HuH-7 (cell line): ENCODE measurements around the gene EML5.

Source experiments
- DNase-seq: peaks from one replicate; pipeline ENCODE4 v3.0.0; 2011; ENCODE audit warnings: low spot score

Gene EML5

DNA sequence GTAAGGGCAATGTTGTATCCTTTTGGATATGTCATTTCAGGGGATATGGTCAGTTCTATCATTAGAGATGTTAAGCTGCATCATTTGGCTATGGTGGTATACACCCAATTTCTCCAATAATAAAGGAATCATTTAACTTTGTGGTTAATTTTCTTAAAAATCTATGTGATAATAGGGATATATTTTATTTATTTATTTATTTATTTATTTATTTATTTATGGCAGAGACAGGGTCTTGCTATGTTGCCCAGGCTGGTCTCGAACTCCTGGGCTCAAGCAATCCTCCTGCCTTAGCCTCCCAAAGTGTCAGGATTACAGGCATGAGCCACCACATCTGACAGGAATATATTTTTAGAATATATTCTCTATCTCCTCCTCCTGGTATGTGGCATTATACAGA lies 85.7 kb downstream of the EML5 start:
- no peak for DNase-seq

DNA sequence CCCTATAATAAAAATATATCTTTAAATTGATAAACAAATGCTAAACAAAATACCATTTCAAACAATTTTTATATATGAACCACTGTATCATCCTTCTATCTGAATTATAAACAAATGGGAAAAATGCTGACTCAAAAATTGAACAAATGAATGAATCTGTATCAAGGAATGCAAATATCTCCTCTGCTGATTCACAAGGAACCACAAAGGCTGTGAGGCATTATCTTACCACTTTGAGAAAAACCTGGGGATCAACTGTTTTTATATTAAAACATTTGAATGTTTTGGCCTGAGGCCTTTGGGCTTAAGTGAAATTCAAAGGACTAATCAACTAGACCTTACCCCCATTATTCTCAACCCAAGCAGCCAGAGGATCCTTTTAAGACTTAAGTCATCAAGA lies 86.3 kb downstream of the EML5 start:
- no peak for DNase-seq

DNA sequence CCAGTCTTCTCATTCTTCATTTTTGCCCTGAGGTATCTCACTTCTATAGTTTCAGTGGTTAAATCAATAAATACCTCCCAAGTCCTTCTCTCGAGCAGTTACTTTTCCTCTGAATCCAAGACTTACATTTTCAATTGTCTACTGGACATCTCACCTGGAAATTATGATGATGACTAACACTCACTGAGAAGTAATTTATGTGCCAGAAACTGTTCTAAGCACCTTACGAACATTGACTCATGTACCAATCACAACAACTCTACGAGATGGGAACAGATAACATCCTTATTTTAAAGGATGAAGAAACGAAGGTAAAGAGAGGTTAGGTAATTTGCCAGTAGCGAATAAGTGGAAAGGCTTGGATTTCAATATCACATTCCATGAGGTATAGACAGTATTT lies 94.1 kb downstream of the EML5 start:
- no peak for DNase-seq

DNA sequence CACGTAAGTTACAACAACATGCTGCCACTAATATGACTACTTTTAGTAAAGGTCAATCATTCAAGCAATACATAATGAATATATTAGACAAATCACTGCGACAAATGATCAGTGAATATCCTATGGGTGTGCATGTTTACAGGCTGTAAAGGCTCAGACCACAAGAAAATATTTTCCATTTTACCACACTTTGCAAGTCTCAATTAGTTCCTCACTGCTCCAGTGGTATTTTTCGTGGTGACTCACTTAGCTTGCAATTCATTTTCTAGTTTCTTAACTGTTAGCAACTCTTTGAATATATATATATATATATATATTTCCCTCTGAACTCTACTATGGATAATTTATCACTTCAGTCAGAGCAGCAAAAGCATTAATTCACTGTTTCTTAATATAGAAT lies 96.9 kb downstream of the EML5 start:
- no peak for DNase-seq

DNA sequence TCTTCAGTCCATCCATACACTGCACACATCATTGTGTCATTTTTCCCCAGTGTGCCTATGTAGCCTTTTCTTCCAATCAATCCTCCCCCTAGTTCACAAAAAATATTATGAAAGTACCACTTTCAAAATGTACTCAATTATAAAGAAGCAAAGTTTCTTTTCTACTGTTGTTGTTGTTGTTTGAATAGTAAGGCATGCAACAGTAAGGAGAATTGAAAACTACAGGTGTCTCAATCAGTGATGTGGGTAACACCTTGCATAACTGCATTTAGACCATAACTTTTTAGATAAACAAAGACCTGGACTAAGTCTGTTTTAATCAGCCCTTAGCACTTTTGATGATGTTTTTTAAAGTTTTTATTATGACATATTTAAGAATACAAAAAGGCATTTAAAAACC lies 104.4 kb downstream of the EML5 start:
- no peak for DNase-seq

DNA sequence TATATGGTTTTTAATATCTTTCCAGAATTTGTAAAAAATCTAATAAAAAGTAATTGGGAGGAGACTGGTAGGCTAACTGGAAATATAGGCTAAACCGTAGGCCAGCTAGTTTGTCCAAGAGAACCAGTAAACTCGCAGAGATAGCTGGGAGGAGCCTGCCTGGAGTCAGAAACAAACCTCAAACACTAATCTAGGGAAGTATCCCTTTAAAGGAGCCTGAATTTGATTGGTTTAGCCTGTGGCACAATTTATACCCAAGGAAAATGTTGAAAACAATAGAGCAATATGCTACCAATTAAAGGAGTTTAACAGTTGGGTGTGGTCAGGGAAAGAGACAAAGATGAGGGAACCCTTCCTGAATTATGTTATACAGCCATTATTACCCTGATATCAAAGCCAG lies 109.6 kb downstream of the EML5 start:
- no peak for DNase-seq

DNA sequence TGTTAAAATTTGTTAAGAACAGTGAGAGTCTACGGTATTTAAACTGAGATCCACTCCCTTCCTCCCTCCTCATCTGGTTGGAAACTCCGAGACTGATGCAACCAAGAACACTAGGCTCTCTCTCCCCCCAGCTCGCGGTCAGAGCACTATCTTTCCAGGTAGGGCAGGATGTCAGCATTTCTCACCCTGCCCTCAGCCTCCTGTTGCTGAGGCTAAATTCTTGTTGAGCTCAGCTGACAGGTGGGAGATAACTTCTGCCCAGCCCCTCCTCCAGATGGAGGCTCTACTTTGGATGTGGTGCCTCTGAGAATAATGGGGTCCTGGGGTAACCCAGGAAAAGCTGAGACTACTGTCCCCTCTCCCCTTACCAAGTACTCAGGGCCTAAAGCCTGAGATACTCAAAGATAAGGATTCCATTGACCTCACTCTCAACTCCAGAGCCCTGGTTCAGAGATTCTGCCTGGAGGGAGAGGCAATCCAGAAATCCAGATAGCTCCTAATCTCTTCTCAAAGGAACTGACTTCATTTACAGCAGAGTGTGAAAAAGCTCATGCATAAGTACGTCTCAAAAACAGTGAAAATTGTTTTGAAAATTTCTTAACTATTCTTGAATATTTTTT lies 110.1 kb downstream of the EML5 start:
- DNase-seq: no peak

DNA sequence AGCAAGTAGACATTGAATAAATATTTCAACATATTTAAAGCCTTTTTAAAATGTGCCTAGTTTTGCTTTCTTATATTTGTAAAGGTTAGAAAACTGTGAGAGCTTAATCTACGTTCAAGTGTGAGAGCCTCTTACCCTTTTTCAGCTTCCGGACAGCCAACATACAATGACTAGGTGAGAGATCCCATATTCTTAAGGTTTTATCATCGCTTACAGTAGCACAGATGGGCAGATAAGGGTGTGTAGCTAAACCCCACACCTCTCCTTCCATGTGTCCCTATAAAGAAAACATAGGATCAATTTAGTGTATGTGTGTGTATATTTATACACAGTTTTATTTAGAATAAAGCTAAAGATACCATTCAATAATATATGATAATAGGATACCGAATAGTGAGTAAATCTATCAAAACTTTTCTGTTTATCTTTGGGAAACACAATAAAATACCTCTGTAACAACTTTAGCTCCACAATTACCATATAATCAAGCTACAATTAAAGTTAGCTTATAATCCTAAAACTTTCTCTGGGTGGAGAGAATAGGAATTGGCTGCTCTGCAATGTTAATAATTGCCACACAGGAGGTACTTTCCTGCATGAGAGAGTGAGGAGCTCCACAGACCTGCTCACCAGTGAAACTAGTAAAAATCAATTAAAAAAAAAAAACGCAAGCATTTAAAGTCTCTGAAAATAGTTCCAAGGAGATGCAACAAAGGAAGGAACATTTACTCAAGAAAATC lies 110.8 kb downstream of the EML5 start:
- no peak for DNase-seq

DNA sequence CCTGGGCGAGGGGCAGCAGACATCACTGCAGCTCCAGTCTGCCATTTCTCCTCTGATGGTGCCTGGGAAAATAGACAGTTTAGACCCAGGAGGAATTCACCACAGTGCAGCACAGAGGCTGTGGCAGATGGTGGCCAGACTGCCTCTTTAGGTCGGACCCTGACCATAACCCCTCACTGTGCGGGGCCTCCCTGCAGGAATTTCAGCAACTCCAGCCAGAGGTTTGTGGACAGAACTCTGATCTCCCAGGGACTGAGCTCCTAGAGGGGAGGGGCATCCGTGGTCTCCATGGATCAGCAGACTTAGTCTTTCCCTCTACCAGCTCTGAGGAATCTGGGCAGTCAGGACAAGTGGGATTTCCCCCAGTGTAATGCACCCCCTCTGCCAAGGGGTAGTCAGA lies 123.4 kb downstream of the EML5 start:
- no peak for DNase-seq

DNA sequence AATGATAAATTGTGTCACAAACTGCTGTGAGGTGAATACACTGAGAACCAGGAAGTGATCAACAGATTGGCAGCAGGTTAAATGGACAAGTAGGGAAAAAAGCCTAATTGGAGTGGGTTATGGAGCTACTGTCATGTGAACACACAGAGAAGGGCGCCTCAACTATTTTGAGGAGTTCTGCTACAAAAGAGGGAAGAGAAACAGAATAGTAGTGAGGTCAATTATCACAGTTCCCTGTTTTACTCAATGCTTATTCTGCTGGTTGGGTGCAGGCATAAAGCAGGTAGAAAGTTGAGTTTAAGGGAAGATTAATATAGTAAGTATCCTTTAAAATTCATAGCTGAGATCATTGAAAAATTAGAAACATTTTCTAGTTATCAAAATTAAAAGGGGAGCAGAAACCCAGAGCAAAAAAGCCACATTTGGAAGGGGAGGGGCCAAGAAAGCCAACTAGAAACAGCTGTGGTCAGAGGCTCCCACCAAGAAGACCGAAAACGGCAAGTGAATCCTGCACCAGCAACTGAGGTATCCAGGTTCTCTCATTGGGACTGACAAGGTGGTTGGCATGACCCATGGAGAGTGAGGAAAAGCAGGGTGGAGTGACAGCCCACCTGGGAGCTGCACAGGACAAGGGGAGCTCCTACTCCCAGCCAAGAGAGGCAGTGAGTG lies 124.2 kb downstream of the EML5 start:
- DNase-seq: no peak

DNA sequence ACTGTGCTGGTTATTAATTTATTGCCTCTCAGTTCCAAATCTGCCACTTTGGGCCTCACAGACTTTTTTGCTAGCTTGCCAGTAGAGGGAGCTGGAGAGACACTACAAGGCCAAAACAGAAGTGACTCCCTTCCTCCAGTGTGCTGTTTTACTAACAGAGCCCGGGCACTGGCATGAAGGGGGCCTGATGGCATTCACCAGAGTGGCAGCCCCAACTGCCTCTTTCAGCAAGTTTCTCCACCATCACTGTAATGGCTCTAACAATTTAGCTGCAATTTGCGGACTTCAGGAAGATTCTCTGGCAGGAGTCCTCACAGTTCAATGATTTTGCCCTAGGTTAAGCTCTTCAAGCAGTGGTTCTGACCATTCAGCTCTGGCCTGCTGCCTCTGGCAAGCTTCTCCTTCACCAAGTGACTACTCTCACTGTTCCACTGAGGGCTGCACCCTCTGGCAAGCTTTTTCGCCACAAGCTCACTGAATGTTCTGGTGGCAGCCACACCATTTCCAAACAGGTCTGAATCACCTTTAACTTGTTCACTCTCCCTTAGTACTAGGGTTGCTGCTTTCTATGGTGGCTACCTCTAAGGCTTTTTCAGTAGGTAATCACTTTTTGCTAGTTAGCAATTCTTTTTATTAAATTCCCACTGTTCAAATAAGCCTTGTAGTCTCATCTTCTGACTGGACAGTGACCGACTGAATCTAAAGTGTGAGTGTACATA lies 125.0 kb downstream of the EML5 start:
- peak; percentile 43 for DNase-seq

DNA sequence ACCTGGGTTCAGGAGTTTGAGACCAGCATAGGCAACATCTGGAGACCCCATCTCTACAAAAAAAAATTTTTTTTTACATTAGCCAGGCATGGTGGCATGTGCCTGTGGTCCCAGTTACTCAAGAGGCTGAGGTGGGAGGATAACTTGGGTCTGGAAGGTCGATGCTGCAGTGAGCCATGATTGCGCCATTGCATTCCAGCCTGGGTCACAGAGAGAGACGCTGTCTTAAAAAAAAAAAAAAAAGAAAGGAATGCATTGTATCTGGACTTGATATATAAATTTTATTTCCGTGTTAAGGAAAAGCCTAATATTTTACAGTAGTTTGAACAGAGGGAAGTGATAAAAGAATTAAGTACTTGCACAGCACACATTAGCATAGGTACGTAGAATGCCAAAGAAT lies 132.7 kb downstream of the EML5 start:
- DNase-seq: no peak

DNA sequence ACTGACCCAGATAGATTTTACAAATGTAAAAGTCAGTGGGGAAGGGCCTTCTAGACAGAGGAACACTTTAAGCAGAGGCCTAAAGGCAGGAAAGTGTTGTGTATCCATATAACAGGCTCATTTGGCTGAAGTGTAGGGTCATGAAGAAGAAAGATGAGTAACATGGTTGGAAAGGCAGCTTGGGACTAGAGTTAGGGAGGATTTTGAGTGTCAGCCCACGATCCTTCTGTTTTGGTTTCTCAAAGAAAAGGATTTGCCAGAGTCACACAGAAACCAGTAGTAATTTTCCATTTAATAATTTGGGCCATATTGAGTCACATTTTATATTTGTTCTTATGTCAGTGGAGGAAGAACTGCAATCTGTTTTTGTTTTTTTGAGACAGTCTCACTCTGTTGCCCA lies 153.5 kb downstream of the EML5 start:
- DNase-seq: no peak

DNA sequence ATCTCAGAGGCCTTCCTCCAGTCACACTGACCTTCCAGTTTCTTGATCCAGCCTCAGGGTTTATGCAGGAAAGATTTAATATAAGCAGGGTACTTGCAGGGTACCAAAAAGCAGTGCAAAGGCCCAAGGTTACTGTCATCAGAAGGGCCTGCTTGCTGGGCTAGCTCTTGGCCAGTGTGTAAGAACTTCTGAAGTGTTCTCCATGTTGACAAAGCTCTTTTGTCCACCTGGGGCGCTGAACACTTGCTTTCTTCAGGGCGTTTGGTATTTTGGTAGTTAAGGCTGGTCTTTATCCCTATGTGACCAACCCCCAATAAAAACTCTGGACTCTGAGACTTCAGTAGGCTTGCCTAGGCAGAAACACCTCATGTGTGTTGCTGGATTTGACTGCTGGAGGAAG lies 160.2 kb downstream of the EML5 start:
- DNase-seq: no peak

DNA sequence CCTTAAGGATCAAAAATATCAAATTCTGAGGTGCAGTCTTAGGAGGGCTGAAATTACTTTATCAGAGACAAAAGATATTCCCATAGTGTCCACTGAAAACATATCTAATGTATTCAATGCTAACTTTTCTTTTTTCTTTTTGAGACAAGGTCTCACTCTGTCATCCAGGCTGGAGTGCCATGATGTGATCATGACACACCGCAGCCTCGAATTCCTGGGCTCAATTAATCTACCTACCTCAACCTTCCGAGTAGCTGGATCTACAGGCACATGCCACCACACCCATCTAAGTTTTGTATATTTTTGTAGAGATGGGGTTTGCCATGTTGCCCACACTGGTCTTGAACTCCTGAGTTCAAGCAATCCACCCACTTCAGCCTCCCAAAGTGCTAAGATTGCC lies 161.7 kb downstream of the EML5 start:
- no peak for DNase-seq

DNA sequence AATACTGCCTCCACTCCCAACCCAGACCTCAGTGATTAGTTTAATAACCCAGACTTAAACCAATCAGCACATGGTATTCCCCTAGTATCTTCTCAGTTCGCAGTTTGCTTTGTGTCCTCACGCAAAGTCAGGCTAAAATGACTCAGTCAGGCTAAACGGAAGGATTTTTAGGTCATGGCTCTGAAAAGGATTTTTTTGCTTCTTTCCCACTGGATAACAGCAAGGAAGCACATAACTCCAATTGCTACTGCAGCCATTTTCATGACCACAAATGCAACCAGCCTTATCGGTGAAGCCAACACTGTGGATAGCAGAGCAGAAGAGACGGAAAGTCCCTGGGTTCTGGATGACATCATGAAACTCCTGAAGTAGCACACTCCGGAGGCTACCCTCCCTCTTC lies 162.2 kb downstream of the EML5 start:
- no peak for DNase-seq

DNA sequence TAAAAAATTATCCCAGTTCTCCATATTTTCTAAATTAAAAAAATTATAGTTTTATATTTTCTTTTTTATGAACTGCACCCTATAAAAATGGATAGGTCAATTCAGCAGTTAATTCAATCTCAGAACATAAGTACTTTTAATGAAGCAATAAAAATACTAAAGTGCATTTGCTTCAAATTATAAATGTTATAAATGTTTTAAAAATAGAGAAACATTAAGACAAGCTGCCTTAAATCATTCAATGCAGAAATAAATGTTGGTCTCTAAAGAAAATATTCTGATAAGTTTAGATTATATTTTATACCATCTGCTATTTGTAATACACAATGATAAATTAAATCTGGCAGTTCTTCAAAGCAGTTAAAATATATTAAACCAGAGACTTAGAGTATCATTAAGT lies 164.3 kb downstream of the EML5 start:
- no peak for DNase-seq

DNA sequence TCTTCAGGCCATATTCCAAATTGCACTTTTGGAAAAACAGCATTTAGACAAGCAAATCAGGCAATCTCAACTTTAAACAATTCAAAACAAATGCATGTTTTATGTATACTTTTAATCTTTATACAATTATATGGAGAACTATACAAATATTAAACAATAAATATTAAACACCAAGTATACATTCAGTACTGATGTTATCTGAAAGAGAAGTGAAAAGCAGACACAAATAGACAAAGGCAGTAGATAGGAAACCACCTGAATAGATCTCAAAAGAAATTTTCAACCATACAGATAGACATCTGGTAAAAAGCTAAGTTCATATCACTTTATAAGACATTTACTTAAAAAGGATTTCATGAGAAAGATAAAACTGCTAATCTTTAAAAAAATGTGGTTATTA lies 164.7 kb downstream of the EML5 start:
- DNase-seq: no peak

DNA sequence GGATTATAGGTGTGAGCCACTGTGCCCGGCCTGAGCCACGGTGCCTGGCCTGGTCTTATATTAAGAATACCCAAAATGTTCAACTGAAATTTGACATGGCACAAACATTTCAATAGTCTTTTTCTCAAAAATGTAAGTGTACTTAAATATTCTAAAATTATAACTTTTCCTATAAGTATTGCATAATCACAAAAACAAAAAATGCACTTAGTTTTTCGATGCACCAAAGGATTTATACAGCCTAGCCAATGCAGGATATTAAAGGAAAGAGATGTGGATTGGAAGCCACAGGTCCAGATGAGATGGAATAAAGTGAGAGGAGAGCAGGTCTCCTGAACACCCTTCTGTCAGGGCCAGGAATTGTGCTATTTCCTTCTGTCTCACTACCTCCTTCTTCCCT lies 167.1 kb downstream of the EML5 start:
- no peak for DNase-seq

DNA sequence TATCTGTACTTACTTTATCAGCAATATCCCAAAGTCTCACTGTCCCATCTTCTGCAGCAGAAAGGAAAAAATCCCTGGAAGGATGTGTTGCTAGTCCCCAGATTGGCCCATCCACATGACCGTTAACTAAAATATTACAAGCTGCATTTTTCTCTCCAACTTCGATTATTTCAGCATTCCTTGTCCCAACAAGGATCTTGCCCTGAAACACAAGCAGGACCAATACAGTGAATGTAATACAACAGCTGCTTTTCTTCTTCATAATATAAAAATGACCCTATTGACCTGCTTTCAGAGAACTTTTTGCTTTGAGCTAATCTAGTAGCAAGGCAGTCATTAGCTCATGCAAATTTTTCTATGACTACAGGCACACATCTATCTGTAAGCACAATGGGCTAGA lies 171.7 kb downstream of the EML5 start:
- no peak for DNase-seq

DNA sequence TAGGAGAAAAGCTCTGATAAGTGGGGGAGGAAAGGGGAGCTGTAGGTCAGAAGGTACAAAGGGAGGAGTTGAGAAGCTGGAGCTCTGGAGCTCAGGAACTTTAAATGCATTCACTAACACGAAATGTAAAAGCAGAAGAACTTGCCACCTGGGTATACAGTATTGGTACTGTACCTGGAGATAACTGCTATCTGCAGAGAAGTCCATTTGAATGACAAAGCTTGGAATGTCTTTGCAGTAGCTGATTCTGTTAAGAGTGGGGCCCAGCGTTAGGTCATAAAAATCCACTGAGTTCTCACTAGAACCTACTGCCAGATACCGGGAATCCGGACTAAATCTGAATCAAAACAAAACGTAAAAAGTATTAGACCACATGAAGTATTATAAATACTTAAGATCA lies 174.3 kb downstream of the EML5 start:
- no peak for DNase-seq

DNA sequence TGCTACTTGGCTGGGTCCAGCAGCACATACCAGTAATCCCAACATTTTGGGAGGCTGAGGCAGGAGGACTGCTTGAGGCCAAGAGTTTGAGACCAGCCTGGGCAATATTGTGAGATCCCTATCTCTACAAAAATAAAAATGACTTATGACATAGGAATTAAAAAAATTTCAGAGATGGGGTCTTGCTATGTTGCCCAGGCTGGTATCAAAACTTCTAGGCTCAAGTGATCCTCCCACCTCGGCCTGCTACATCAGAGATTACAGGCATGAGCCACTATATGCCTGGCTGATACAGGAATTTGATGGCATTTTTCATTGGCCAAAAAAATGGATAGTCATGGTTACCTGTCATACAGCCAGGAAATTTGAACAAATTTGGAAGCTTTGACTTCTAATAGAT lies 175.3 kb downstream of the EML5 start:
- DNase-seq: no peak

DNA sequence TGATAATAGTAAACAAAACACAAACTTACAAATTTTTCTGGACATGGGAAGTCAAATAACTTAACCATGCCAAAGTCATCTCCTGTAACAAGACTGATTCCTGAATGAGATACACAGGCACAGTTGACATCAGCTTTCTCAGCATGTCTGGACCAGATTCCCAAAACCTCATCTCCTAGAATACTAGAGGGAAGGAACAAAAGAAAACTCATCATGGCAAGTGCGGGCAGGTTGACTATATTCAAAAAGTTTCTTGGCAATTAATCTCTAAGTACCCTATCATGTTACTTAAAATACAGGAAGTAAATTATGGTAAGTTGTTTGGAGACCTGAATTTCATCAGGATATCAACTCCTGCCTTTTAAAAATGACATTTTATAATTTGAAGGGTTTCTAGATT lies 176.1 kb downstream of the EML5 start:
- no peak for DNase-seq
